ENCODE results near the gene ATP2C1.

The ATP2C1 gene

GRCh38 chr3:130939753-130940152 is 45.9 kb downstream of the ATP2C1 start:
- no peak overlapping the region for H3K27ac Mint-ChIP-seq
- DNase-seq, result no peak
- no peaks in the 10 kb centered on the region for H3K27me3 Mint-ChIP-seq
- ATAC-seq (replicated peaks), result no peak
- H3K4me3 Mint-ChIP-seq, result no peak overlapping the region
- H3K9me3 Mint-ChIP-seq, result no peaks in the 10 kb centered on the region
- H3K4me1 Mint-ChIP-seq, result no peaks in the 10 kb centered on the region
- peaks cover 19 to 42% of the 10 kb centered on the region in 2 donors for H3K36me3 Mint-ChIP-seq

DNA sequence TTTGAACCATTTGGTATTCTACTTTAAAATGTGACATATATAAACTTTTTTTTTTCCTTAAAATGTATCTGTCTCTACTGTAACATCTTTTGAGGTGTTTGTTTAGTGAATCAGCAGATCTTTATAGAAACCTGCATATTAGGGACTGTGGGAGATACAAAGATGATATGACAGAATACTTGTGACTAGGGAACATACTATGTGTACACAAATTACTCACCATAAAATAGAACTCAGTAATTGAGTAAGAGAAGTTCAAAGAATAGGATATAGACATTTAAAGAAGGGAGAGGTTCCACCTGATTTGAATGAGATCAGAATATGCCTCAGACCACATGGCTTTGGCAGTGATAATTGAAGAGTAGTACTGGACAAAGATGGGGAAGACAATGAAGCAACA is 47.9 kb downstream of the ATP2C1 start:
- Mint-ChIP-seq H3K4me3 (no peak overlapping the region), H3K27ac (no peak overlapping the region), H3K36me3 (peaks cover 22 to 49% of the 10 kb centered on the region in 2 donors), H3K4me1 (no peaks in the 10 kb centered on the region), H3K9me3 (no peaks in the 10 kb centered on the region), H3K27me3 (no peaks in the 10 kb centered on the region)
- ATAC-seq (replicated peaks), result no peak
- DNase-seq, result no peak

- H3K4me3 Mint-ChIP-seq, result no peak overlapping the region
- no peaks in the 10 kb centered on the region for H3K4me1 Mint-ChIP-seq
- H3K27ac Mint-ChIP-seq, result no peak overlapping the region
- no peak for DNase-seq
- H3K27me3 Mint-ChIP-seq, result no peaks in the 10 kb centered on the region
- no peaks in the 10 kb centered on the region for H3K9me3 Mint-ChIP-seq
- peaks cover 37 to 57% of the 10 kb centered on the region in 2 donors for H3K36me3 Mint-ChIP-seq
- ATAC-seq (replicated peaks), result no peak
Measured at GRCh38 chr3:130946882-130947281, 53.0 kb downstream of the ATP2C1 start.

DNA sequence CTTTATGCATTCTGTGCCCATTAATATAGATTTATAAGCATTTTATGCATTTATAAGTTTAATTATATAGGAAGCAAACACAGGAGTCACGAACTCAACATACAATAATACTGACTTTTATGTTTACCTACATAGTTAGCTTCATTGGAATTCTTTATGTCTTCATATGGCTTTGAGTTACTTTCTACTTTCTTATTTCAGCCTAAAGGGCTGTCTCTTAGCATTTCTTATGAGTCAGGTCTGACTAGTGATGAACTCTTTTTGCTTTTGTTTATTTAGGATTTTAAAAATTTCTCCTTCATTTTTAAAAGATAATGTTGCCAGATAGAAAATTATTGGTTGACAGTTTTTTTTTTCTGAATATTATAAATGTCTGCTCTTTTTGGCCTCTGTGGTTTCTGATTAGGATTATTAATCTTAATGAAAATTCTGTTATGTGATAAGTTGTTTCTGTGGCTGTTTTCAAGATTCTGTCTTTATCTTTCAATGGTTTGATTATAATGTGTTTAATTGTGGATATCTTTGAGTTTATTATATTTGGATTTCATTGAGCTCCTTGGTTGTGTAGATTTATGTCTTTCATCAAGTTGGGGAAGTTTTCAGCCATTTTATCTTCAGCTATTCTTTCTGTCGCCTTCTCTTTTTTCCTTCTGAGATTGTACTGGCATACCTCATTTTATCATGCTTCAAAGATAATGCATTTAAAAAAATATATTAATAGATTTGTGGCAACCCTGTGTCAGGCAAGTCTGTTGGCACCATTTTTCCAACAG is 54.3 kb downstream of the ATP2C1 start:
- ATAC-seq (replicated peaks) (no peak), DNase-seq (no peak)
- H3K27ac Mint-ChIP-seq, result peak overlapping the region; percentile 38
- no peak overlapping the region for H3K4me3 Mint-ChIP-seq
- peaks cover 32 to 57% of the 10 kb centered on the region in 2 donors for H3K36me3 Mint-ChIP-seq
- H3K4me1 Mint-ChIP-seq, result no peaks in the 10 kb centered on the region
- no peaks in the 10 kb centered on the region for H3K9me3 Mint-ChIP-seq
- no peaks in the 10 kb centered on the region for H3K27me3 Mint-ChIP-seq

DNA sequence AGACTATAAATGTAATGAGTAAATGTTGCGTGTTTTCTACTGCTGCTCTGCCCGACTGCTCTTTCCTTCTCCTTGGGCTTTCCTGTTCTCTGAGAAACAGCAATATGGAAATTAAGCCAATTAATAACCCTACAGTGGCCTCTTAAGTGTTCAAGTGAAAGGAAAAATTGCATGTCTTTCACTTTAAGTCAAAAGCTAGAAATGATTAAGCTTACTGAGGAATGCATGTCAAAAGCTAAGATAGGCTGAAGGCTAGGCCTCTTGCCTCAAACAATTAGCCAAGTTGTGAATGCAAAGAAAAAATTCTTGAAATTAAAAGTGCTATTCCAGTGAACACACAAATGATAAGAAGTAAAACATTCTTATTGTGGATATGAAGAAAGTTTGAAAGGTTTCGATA is 55.0 kb downstream of the ATP2C1 start:
- no peak for DNase-seq

GRCh38 chr3:130950124-130950523 is 56.2 kb downstream of the ATP2C1 start:
- peaks cover 30 to 55% of the 10 kb centered on the region in 2 donors for H3K36me3 Mint-ChIP-seq
- H3K9me3 Mint-ChIP-seq, result no peaks in the 10 kb centered on the region
- H3K27me3 Mint-ChIP-seq, result no peaks in the 10 kb centered on the region
- no peak overlapping the region for H3K4me3 Mint-ChIP-seq
- ATAC-seq (replicated peaks) (no peak), DNase-seq (no peak)
- H3K27ac Mint-ChIP-seq, result no peak overlapping the region
- no peaks in the 10 kb centered on the region for H3K4me1 Mint-ChIP-seq

More for the DNA sequence above, 55.0 kb downstream of the ATP2C1 start:
- no peak overlapping the region for H3K4me3 Mint-ChIP-seq
- no peak overlapping the region for H3K27ac Mint-ChIP-seq
- no peaks in the 10 kb centered on the region for H3K27me3 Mint-ChIP-seq
- H3K4me1 Mint-ChIP-seq, result no peaks in the 10 kb centered on the region
- no peak for ATAC-seq (replicated peaks)
- H3K9me3 Mint-ChIP-seq, result no peaks in the 10 kb centered on the region
- H3K36me3 Mint-ChIP-seq, result peaks cover 30 to 58% of the 10 kb centered on the region in 2 donors

GRCh38 chr3:130950641-130951040 is 56.8 kb downstream of the ATP2C1 start:
- ATAC-seq (replicated peaks), result no peak
- DNase-seq, result no peak
- H3K9me3 Mint-ChIP-seq, result no peaks in the 10 kb centered on the region
- no peaks in the 10 kb centered on the region for H3K27me3 Mint-ChIP-seq
- H3K4me3 Mint-ChIP-seq, result no peak overlapping the region
- H3K4me1 Mint-ChIP-seq, result no peaks in the 10 kb centered on the region
- peaks cover 30 to 55% of the 10 kb centered on the region in 2 donors for H3K36me3 Mint-ChIP-seq
- no peak overlapping the region for H3K27ac Mint-ChIP-seq

DNA sequence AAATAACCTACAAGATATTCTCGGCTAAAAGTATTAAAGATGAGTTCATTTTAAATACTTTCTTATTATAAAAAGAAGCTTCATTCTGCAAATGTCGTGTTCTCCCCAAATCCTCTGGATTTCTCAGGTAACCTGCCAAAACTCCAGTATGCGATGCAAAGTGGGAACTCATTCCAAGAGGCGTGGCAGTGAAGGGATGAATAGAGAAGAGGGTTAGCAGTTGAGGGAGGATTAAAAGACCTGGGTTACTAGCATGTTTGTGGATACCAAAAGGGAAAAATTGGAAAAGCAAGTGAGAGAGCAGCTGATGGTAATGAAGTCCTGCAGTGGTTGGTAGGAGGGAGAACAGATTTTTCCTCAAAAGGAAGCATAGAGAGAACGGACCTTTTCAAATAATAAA is 61.6 kb downstream of the ATP2C1 start:
- ATAC-seq (replicated peaks) (no peak), DNase-seq (no peak)
- no peak overlapping the region for H3K27ac Mint-ChIP-seq
- H3K4me3 Mint-ChIP-seq, result no peak overlapping the region
- peaks cover 20 to 36% of the 10 kb centered on the region in 2 donors for H3K36me3 Mint-ChIP-seq
- no peaks in the 10 kb centered on the region for H3K9me3 Mint-ChIP-seq
- no peaks in the 10 kb centered on the region for H3K27me3 Mint-ChIP-seq
- H3K4me1 Mint-ChIP-seq, result no peaks in the 10 kb centered on the region

DNA sequence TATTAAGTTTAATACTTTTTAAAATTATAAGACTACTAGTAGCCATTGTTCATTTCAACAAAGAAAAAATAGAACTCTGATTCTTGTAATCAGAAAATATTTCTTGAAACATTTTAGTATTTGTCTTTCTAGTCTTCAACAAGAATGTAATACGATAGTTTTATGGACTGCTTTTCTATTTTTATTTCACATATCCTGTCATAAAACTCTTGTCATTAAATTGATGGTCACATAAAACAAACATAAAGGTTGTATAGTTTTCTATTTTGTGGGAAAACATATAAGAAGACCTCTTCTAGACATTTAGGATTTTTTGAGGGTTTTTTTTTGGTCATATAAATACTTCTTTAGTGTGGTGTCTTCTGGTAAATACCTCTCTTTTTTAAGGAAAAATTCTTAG is 62.4 kb downstream of the ATP2C1 start:
- ATAC-seq (replicated peaks), result no peak
- Mint-ChIP-seq H3K9me3 (no peaks in the 10 kb centered on the region), H3K4me1 (no peaks in the 10 kb centered on the region), H3K4me3 (no peak overlapping the region), H3K27ac (no peak overlapping the region), H3K27me3 (no peaks in the 10 kb centered on the region), H3K36me3 (peaks cover 24 to 42% of the 10 kb centered on the region in 2 donors)
- no peak for DNase-seq

DNA sequence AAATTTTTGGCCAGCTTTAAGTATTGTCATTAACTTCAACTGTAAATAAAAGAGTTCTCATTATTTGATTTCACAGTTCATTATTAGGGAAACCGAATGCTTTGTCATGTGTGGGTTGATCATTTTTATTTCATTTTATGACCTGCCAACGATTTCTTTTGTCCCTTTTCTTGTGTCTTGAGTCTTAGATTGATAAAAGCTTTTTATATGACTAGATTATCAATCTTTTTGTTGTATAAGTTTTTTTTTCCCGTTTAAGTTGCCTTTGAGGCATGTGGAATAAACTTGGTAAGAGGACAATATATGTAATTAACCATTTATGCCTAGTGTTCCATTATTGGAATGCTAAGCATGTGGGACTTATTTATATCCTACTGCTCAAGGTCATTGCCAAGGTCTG is 62.8 kb downstream of the ATP2C1 start:
- H3K36me3 Mint-ChIP-seq, result peaks cover 24 to 42% of the 10 kb centered on the region in 2 donors
- H3K4me3 Mint-ChIP-seq, result no peak overlapping the region
- no peak overlapping the region for H3K27ac Mint-ChIP-seq
- no peaks in the 10 kb centered on the region for H3K27me3 Mint-ChIP-seq
- no peaks in the 10 kb centered on the region for H3K4me1 Mint-ChIP-seq
- no peaks in the 10 kb centered on the region for H3K9me3 Mint-ChIP-seq
- ATAC-seq (replicated peaks), result no peak
- no peak for DNase-seq

- no peak for ATAC-seq (replicated peaks)
- Mint-ChIP-seq H3K36me3 (peaks cover 26 to 31% of the 10 kb centered on the region in 2 donors), H3K9me3 (no peaks in the 10 kb centered on the region), H3K4me1 (no peaks in the 10 kb centered on the region), H3K4me3 (no peak overlapping the region), H3K27ac (no peak overlapping the region), H3K27me3 (no peaks in the 10 kb centered on the region)
- no peak for DNase-seq
Measured at GRCh38 chr3:130960139-130960795, 66.4 kb downstream of the ATP2C1 start.

DNA sequence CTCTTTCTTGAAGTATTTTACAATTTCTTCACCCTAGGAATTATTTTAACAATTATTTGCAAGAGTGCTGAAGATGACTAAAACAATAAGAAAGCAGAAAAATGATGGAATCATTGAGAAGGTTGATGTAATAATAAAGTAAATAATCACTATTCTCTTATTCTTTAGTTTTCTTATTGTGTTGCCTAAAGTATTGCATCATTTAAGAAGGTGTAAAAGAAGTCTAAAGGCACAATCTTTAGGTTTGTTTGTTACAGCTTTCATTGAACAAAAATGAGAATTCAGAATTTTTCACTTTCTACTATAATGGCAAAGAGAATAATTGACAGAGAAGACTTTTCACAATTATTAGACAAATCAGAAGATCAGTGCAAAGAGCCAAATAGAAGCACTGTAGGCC is 67.6 kb downstream of the ATP2C1 start:
- Mint-ChIP-seq H3K27ac (no peak overlapping the region), H3K36me3 (peaks cover 27 to 29% of the 10 kb centered on the region in 2 donors), H3K4me1 (no peaks in the 10 kb centered on the region), H3K4me3 (no peak overlapping the region), H3K9me3 (no peaks in the 10 kb centered on the region), H3K27me3 (no peaks in the 10 kb centered on the region)
- DNase-seq (no peak), ATAC-seq (replicated peaks) (no peak)

- Mint-ChIP-seq H3K4me3 (no peak overlapping the region), H3K4me1 (no peaks in the 10 kb centered on the region), H3K27me3 (no peaks in the 10 kb centered on the region), H3K27ac (no peak overlapping the region), H3K36me3 (peaks cover 36 to 42% of the 10 kb centered on the region in 2 donors), H3K9me3 (no peaks in the 10 kb centered on the region)
- DNase-seq (no peak), ATAC-seq (replicated peaks) (no peak)
Measured at GRCh38 chr3:130963444-130963843, 69.6 kb downstream of the ATP2C1 start.

GRCh38 chr3:130963878-130964277 is 70.0 kb downstream of the ATP2C1 start:
- H3K4me3 Mint-ChIP-seq, result no peak overlapping the region
- H3K27me3 Mint-ChIP-seq, result no peaks in the 10 kb centered on the region
- no peaks in the 10 kb centered on the region for H3K4me1 Mint-ChIP-seq
- H3K36me3 Mint-ChIP-seq, result peaks cover 36 to 47% of the 10 kb centered on the region in 2 donors
- DNase-seq, result no peak
- no peak for ATAC-seq (replicated peaks)
- H3K27ac Mint-ChIP-seq, result no peak overlapping the region
- no peaks in the 10 kb centered on the region for H3K9me3 Mint-ChIP-seq

DNA sequence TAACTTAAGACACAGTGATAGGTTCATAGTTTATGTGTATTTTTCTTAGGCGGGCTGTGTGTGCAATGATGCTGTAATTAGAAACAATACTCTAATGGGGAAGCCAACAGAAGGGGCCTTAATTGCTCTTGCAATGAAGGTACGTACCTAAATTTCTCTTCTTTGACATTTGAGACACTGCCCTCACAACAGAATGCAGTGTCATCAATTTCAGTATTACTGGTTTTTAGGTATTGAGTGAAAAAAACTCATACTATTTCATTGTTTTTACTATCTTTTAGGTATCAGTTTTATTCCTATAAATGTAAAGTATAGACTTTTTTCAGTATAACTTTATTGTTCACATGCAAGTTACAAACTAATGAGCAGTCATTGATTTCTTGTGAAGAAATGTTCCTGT is 73.4 kb downstream of the ATP2C1 start:
- peaks cover 48% of the 10 kb centered on the region in 2 donors for H3K36me3 Mint-ChIP-seq
- no peaks in the 10 kb centered on the region for H3K9me3 Mint-ChIP-seq
- no peaks in the 10 kb centered on the region for H3K4me1 Mint-ChIP-seq
- no peak overlapping the region for H3K27ac Mint-ChIP-seq
- no peaks in the 10 kb centered on the region for H3K27me3 Mint-ChIP-seq
- no peak overlapping the region for H3K4me3 Mint-ChIP-seq
- DNase-seq (no peak), ATAC-seq (replicated peaks) (no peak)
